Cardiac septum (tissue), 1 donor: ENCODE results near the gene RPH3AL. TPM values are rescaled to one million over a fixed set of nuclear protein-coding genes. Genes with fewer than 3 reads are reported as not detected.

ENCODE experiments used
- DNase-seq: peaks from one replicate; pipeline ENCODE4 v3.0.0-alpha.2; 2020; ENCODE audit warnings: low spot score
- intact Hi-C: fragments of 100-400 bp; cut with DNase I; formaldehyde crosslinking; loops from one replicate; pipeline ENCODE4 v1.14.0; 2022
- total RNA-seq: library from RNA; stranded (reverse); fragmentation: NEBNext Ultra II Directional; extraction: Animal tissue kit (Norgen Biotek cat#: 25700); gene quantifications from one replicate; pipeline ENCODE4 v1.2.1, GENCODE V29; 2021
- donor health status: DM: no; HTN: no; CAD: no.

Gene RPH3AL
- total RNA-seq, 1 donor from 2014 or later, result 5.5 TPM

- DNase-seq, result no peak
- intact Hi-C loops, result no loop called here
Observed at GRCh38 chr17:356671-357434, 4.2 kb upstream of the RPH3AL start.

- DNase-seq, result no peak
- intact Hi-C loops, result loop anchor here (5.0 kb wide), 1 partner anchor 32 kb away; no protein-coding TSS in a partner anchor
Observed at GRCh38 chr17:354651-355556, 2.3 kb upstream of the RPH3AL start.

- no peak for DNase-seq
- intact Hi-C loops, result loop anchor here (5.0 kb wide), 1 partner anchor 33 kb away; no protein-coding TSS in a partner anchor
Observed at GRCh38 chr17:353838-354234, 1.2 kb upstream of the RPH3AL start.

- no peak for DNase-seq
- intact Hi-C loops, result loop anchor here (5.0 kb wide), 1 partner anchor 34 kb away; no protein-coding TSS in a partner anchor
Observed at GRCh38 chr17:353213-353837, 718 bp upstream of the RPH3AL start.

- intact Hi-C loops, result loop anchor here (5.0 kb wide), 1 partner anchor 35 kb away; no protein-coding TSS in a partner anchor
- no peak for DNase-seq
Observed at GRCh38 chr17:351875-352420, 659 bp downstream of the RPH3AL start.

GRCh38 chr17:351449-351738, 1.2 kb downstream of the RPH3AL start:
- intact Hi-C loops, result loop anchor here (5.0 kb wide), 1 partner anchor 36 kb away; no protein-coding TSS in a partner anchor
- DNase-seq, result no peak

- intact Hi-C loops, result loop anchor here (5.0 kb wide), 1 partner anchor 36 kb away; no protein-coding TSS in a partner anchor
- DNase-seq, result peak; percentile 86
Observed at GRCh38 chr17:350706-351448, 1.7 kb downstream of the RPH3AL start.

GRCh38 chr17:349666-350065, 2.9 kb downstream of the RPH3AL start:
- intact Hi-C loops, result loop anchor here (5.0 kb wide), 1 partner anchor 38 kb away; no protein-coding TSS in a partner anchor
- no peak for DNase-seq

GRCh38 chr17:348692-349425, 3.7 kb downstream of the RPH3AL start:
- intact Hi-C loops, result no loop called here

GRCh38 chr17:348012-348411, 4.6 kb downstream of the RPH3AL start:
- intact Hi-C loops, result no loop called here
- DNase-seq, result no peak

More at GRCh38 chr17:348692-349425, 3.7 kb downstream of the RPH3AL start:
- DNase-seq, result peak; percentile 61

GRCh38 chr17:347309-347899, 5.2 kb downstream of the RPH3AL start:
- intact Hi-C loops, result no loop called here

GRCh38 chr17:345992-346785, 6.4 kb downstream of the RPH3AL start:
- no peak for DNase-seq
- intact Hi-C loops, result no loop called here

More at GRCh38 chr17:347309-347899, 5.2 kb downstream of the RPH3AL start:
- no peak for DNase-seq

- intact Hi-C loops, result no loop called here
Observed at GRCh38 chr17:345261-345660, 7.3 kb downstream of the RPH3AL start.

GRCh38 chr17:343875-344752, 8.5 kb downstream of the RPH3AL start:
- DNase-seq, result no peak
- intact Hi-C loops, result no loop called here

More at GRCh38 chr17:345261-345660, 7.3 kb downstream of the RPH3AL start:
- no peak for DNase-seq

GRCh38 chr17:343211-343610, 9.4 kb downstream of the RPH3AL start:
- DNase-seq, result no peak
- intact Hi-C loops, result no loop called here

GRCh38 chr17:340074-340473, 12.5 kb downstream of the RPH3AL start:
- DNase-seq, result peak; percentile 70
- intact Hi-C loops, result no loop called here
